Measurements from ENCODE around the gene PIN4. TPM values are rescaled to one million over a fixed set of nuclear protein-coding genes. Genes with fewer than 3 reads are reported as not detected.

Gene PIN4
- total RNA-seq, 1 experiment from 2014 or later: 9.5 TPM

DNA sequence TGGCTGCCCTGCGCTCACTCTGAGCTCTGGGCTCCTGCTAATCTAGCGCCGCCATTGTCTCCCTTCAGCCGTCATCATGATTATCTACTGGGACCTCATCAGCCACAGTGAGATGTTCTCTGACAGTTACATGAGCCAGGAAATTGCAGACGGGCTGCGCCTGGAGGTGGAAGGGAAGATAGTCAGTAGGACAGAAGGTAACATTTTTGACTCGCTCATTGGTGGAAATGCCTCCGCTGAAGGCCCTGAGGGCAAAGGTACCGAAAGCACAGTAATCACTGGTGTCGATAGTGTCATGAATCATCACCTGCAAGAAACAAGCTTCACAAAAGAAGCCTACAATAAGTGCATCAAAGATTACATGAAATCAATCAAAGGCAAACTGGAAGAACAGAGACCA is 21.8 kb upstream of the PIN4 start:
- H3K9ac ChIP-seq (ENCODE audit: low read length): no peak overlapping the region
- no TSS peak for BruUV-seq (replicated peaks)
- H3K9me3 ChIP-seq (ENCODE audit: control insufficient read depth in 1 of 2, insufficient read depth in 1 of 2, low read depth in 1 of 2, low read length in 2 of 2): no peaks in the 10 kb centered on the region
- no peaks in the 10 kb centered on the region for H4K20me1 ChIP-seq (ENCODE audit: insufficient read depth)
- H3K27me3 ChIP-seq (ENCODE audit: insufficient read depth, low read length): no peaks in the 10 kb centered on the region
- no peaks in the 10 kb centered on the region for H3K79me2 ChIP-seq (ENCODE audit: insufficient read depth, low read length)
- no peaks in the 10 kb centered on the region for H3K36me3 ChIP-seq (ENCODE audit: control insufficient read depth in 1 of 2, insufficient read depth in 2 of 2, low read length in 2 of 2)
- TF ChIP-seq ZFX (IDR thresholded peaks at IDR 0.05) (no peak), EZH2 (IDR thresholded peaks at IDR 0.05) (no peak), CBX3 (IDR thresholded peaks at IDR 0.05; ENCODE audit: low read depth) (no peak), POLR2AphosphoS5 (IDR thresholded peaks at IDR 0.05; ENCODE audit: low read depth, low read length) (no peak), TCF7L2 (IDR thresholded peaks at IDR 0.05; ENCODE audit: borderline replicate concordance, extremely low read depth, insufficient read depth, insufficient read length) (no peak), SIN3A (IDR thresholded peaks at IDR 0.05; ENCODE audit: low read depth) (no peak), JUND (IDR thresholded peaks at IDR 0.05) (no peak), FOSL1 (IDR thresholded peaks at IDR 0.05; ENCODE audit: low read depth) (no peak), YY1 (IDR thresholded peaks at IDR 0.05; ENCODE audit: extremely low read depth, insufficient replicate concordance, low read depth, low read length) (no peak), ZNF274 (IDR thresholded peaks at IDR 0.05; ENCODE audit: low read depth, low read length) (no peak), REST (IDR thresholded peaks at IDR 0.05; ENCODE audit: low read depth) (no peak), EZH2phosphoT487 (IDR thresholded peaks at IDR 0.05; ENCODE audit: borderline replicate concordance) (no peak), RAD21 (IDR thresholded peaks at IDR 0.05; ENCODE audit: low read depth) (no peak), SP1 (IDR thresholded peaks at IDR 0.05; ENCODE audit: low read depth) (no peak), CEBPB (IDR thresholded peaks at IDR 0.05; ENCODE audit: low read depth) (no peak), SRF (IDR thresholded peaks at IDR 0.05; ENCODE audit: low read depth) (no peak)
- TF ChIP-seq, protein P1, sequence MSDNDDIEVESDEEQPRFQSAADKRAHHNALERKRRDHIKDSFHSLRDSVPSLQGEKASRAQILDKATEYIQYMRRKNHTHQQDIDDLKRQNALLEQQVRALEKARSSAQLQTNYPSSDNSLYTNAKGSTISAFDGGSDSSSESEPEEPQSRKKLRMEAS (IDR thresholded peaks at IDR 0.05): no peak
- TF ChIP-seq, protein P2, sequence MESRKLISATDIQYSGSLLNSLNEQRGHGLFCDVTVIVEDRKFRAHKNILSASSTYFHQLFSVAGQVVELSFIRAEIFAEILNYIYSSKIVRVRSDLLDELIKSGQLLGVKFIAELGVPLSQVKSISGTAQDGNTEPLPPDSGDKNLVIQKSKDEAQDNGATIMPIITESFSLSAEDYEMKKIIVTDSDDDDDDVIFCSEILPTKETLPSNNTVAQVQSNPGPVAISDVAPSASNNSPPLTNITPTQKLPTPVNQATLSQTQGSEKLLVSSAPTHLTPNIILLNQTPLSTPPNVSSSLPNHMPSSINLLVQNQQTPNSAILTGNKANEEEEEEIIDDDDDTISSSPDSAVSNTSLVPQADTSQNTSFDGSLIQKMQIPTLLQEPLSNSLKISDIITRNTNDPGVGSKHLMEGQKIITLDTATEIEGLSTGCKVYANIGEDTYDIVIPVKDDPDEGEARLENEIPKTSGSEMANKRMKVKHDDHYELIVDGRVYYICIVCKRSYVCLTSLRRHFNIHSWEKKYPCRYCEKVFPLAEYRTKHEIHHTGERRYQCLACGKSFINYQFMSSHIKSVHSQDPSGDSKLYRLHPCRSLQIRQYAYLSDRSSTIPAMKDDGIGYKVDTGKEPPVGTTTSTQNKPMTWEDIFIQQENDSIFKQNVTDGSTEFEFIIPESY (IDR thresholded peaks at IDR 0.05; ENCODE audit: extremely low read depth, insufficient replicate concordance, low read length): no peak
- no peak overlapping the region for H3K27ac ChIP-seq (ENCODE audit: low read depth, low read length)
- ChIA-PET RAD21 (ENCODE audit: low non-redundant PET in 1 of 2, low total read pairs in 2 of 2, uncharacterized antibody in 2 of 2, unreplicated experiment in 2 of 2) (no interaction called here), CTCF (no interaction called here), POLR2A (no interaction called here)
- DNase-seq (ENCODE audit: low read depth, low spot score): no peak
- ATAC-seq: no peak
- no peaks in the 10 kb centered on the region for H3K9me2 ChIP-seq (ENCODE audit: insufficient read depth)
- intact Hi-C loops (cut with micrococcal nuclease): no loop called here
- H3K4me1 ChIP-seq (ENCODE audit: control insufficient read depth in 1 of 2, insufficient read depth in 2 of 2, low read length in 2 of 2): no peaks in the 10 kb centered on the region
- no peak overlapping the region for H2AFZ ChIP-seq (ENCODE audit: low read depth, low read length, poor library complexity, severe bottlenecking)
- H3K4me3 ChIP-seq (replicated peaks in 1 of 2; ENCODE audit: low read depth in 1 of 2, low read length in 2 of 2): no peak overlapping the region
- no peak overlapping the region for H3K4me2 ChIP-seq (ENCODE audit: low read length)
